T-helper 2 cell treated with Interferon-gamma antibody and Interleukin-4, amounts not matched to agents 5 μg/mL and 100 μg/mL, for 36 hours (primary cell): ENCODE results near the gene AZIN2.
"Not testable (repeated sequence)": the region's sequence is repeated elsewhere in the genome, so short reads cannot be mapped to it uniquely, and the experiment has no call there.

Source experiments
- DNase-seq: peaks from one replicate; pipeline ENCODE4 v3.0.0; 2021; ENCODE audit warnings: low spot score
- H3K27ac Mint-ChIP-seq: one replicate; pipeline ENCODE4 v1.8.0; 2021; ENCODE audit warnings: mild to moderate bottlenecking, mixed read lengths
- H3K27me3 Mint-ChIP-seq: one replicate; pipeline ENCODE4 v1.8.0; 2021; ENCODE audit warnings: low read depth, mixed read lengths
- H3K36me3 Mint-ChIP-seq: one replicate; pipeline ENCODE4 v1.8.0; 2021; ENCODE audit warnings: low read depth, mixed read lengths
- H3K4me1 Mint-ChIP-seq: one replicate; pipeline ENCODE4 v1.8.0; 2021; ENCODE audit warnings: low read depth, mixed read lengths
- H3K4me3 Mint-ChIP-seq: one replicate; pipeline ENCODE4 v1.8.0; 2022; ENCODE audit warnings: mild to moderate bottlenecking, moderate library complexity, mixed read lengths
- H3K9me3 Mint-ChIP-seq: one replicate; pipeline ENCODE4 v1.8.0; 2021; ENCODE audit warnings: mixed read lengths

The AZIN2 gene

DNA sequence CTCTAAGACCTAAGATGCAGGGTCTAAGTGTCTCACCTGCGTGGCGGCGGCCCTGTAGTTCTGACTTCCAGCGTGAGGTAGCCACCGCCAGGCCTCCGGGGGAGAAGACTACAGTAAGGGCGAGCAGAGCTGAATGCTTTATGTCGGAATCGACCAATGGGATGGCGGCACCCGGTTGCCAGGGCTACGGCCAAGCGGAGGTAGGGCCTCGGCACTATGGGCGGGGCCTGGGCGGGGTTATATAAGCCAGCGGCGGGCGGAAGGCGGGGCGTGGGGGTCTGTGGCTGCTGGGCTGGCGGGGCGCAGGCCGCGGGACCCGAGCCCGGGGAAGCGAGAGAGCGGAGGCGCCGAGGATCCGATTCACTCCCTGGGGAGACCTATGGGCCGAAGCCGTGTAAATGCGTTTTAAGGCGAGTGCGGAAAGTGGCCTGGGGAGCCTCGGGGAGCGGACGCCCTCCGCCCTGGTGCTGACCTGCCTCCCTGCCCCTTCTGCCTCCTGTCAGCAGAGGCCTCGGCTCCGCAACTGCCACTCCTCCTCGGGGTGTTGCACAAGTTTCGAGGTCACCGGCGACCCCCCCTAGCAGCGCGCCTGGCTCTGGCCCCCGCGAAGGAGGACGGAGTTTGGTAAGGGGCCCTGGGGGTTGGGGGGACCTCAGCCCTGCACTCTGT is at the start of gene AZIN2:
AZIN2 (plus strand) TSS at position 269 of the 669 bp plus-strand sequence. CDS start 1,097 bp downstream, outside the sequence.
- peak; percentile 93 for DNase-seq
- H3K36me3 Mint-ChIP-seq, result no peaks in the 10 kb centered on the region
- no peak within 1 kb of the TSS for H3K27ac Mint-ChIP-seq
- no peaks in the 10 kb centered on the region for H3K9me3 Mint-ChIP-seq
- H3K27me3 Mint-ChIP-seq, result peaks cover 30% of the 10 kb centered on the region
- H3K4me3 Mint-ChIP-seq, result peak within 1 kb of the TSS; percentile 76
- peaks cover 20% of the 10 kb centered on the region for H3K4me1 Mint-ChIP-seq

DNA sequence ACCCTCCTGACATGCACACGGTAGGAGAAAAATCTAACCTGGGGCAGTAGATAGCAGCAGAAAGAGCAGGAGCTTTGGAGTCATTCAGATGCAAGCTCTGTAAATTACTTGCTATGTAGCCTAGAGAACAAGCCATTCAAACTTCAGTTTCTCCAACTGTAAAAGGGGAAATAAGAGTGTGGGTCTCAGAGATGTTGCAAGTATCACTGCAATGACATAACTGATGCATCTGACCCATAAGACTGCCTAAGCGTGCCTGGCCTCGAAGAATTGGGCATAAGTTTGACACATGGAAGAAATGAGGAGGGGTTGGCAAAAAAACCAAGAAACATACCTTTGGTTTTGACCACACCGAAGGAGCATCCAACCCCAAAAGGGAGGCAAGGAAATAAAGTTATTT is 49.4 kb upstream of the AZIN2 start:
- peaks cover 47% of the 10 kb centered on the region for H3K4me1 Mint-ChIP-seq
- peaks cover 52% of the 10 kb centered on the region for H3K36me3 Mint-ChIP-seq

DNA sequence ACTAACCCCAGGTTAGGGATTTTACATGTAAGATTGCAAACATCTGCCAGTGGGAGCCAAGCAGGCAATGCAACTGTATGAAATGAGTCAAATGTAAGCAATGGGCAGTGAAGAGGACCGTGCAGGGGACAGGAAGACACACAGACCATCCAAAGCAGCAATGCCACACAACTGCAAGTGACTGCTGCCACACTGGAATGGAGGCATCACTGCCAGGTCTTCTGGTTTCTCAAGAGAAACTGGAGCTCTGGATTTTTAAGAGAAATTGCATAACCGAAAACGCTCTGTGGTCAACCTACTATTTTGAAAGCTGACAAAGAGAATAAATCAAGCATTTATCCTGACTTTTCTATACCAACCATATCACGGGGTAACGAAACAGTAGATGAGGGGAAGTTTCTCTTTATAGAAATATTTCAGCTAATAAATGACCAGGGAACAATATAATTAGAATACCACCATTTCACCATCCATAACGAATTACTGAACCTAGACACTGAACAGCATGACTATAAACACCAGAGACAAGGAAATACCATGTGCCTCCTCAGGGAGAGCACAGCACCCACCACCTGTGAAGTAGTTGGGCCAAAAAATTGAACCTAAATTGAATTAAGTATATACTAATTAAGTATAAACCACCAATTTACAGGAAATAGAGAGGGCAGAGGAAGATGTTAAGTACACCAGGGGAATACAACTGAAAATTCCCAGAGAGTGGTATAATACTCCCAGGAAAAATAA is 48.7 kb upstream of the AZIN2 start:
- peaks cover 50% of the 10 kb centered on the region for H3K4me1 Mint-ChIP-seq
- no peak for DNase-seq
- H3K27ac Mint-ChIP-seq, result no peak overlapping the region
- no peak overlapping the region for H3K4me3 Mint-ChIP-seq
- H3K27me3 Mint-ChIP-seq, result no peaks in the 10 kb centered on the region
- peaks cover 54% of the 10 kb centered on the region for H3K36me3 Mint-ChIP-seq
- peaks cover 3% of the 10 kb centered on the region for H3K9me3 Mint-ChIP-seq

More for the DNA sequence above, 49.4 kb upstream of the AZIN2 start:
- Mint-ChIP-seq H3K27me3 (no peaks in the 10 kb centered on the region), H3K27ac (no peak overlapping the region), H3K4me3 (no peak overlapping the region), H3K9me3 (no peaks in the 10 kb centered on the region)
- DNase-seq, result no peak

DNA sequence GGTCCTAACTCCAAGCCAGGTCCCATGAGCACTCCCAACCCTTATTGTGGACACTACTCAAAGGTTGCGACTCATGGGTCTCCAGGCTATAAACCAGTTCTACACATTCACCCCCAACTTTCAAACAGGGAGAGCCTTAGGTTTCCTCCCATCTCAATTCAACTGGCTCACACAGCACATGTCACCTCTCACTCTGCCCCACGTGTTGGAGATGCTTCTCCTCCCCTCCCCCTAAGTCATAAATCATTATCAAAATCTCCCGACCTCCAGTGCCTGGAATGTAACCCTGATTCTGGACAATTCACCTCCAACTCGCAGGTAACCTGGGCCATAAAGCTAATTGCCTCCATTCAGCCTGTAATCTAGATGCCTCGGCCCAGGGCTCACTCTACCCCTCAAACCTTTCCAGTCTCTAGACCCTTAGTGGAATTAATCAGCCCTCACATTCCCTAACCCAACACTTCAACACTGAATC is 44.9 kb upstream of the AZIN2 start:
- H3K4me1 Mint-ChIP-seq, result peaks cover 35% of the 10 kb centered on the region
- H3K27me3 Mint-ChIP-seq, result no peaks in the 10 kb centered on the region
- H3K27ac Mint-ChIP-seq, result peak overlapping the region; percentile 91
- peaks cover 3% of the 10 kb centered on the region for H3K9me3 Mint-ChIP-seq
- peak; percentile 13 for DNase-seq
- H3K4me3 Mint-ChIP-seq, result peak overlapping the region; percentile 86
- peaks cover 28% of the 10 kb centered on the region for H3K36me3 Mint-ChIP-seq

DNA sequence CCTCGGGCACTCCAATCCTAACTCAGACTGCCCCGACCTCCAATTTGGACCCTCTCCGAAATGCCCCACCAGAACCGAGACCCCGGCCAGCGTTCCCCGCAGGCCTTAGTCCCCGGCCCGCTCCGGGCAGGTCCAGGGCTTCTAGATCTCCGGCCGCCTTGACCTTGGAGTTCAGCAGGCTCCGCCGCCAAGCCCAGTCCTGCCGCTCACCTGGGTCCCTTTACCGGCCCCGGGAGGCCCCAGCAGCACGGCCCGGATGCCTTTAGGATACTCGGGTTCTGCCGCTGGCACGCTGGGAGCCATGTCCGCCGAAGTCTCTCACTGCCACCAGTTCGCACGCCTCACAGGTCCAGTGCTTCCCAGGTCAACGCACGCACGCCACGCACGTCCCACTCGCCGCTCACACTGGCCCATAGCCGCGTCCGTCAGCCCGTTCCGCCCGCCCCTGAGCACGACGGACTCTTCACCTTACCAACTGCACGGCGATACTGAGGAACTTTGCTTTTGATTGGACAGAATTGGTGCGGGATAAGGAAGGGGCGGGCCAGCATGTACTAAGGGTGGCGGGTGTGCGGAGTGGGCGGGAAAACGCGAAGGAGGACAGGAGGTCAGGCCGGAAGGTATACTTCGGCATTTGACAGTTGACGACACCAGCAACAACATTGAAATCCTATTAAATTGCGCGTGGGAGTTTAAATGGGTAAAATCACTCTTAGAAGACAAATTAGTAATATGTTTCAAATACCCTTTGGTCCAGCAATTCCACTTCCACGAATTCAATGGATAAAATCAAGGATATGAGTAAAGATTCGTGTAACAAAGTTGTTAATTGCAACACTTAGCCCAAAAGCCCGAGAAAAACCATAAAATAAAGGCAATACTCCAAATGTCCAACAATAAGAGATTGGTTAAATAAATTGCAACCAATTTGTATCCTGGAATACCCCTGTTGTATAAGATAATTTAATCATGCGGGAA is 44.1 kb upstream of the AZIN2 start, which contains the start of gene AK2:
AK2 (minus strand) TSS at position 358 of the 978 bp plus-strand sequence; CDS start at position 303, 55 bp downstream.
- peaks cover 22% of the 10 kb centered on the region for H3K36me3 Mint-ChIP-seq
- H3K4me3 Mint-ChIP-seq, result peak within 1 kb of the TSS; percentile 86
- peaks cover 28% of the 10 kb centered on the region for H3K4me1 Mint-ChIP-seq
- DNase-seq, result peak; percentile 96
- H3K27me3 Mint-ChIP-seq, result no peaks in the 10 kb centered on the region
- H3K27ac Mint-ChIP-seq, result peak within 1 kb of the TSS; percentile 91
- peaks cover 3% of the 10 kb centered on the region for H3K9me3 Mint-ChIP-seq

DNA sequence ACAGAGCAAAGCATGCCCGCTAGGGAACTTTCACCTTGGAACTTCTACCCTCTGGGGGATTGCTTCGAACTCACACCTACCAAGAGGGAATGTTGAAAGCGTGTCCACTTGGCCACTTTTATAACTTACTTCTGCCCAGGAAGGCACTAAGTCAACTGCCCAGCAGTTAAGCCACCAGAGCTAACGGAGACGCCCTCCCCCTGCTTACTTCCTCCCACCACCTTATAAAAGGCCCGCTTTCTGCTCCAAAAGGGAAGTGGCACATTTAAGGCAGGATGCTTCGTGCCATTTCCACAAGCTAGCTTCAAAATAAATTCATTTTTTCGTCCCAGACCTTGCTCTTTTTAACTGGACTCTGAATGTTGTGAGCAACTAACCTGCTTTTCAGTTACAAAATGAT is 41.1 kb upstream of the AZIN2 start:
- Mint-ChIP-seq H3K27ac (no peak overlapping the region), H3K27me3 (no peaks in the 10 kb centered on the region), H3K9me3 (peaks cover 3% of the 10 kb centered on the region), H3K4me1 (peaks cover 17% of the 10 kb centered on the region), H3K36me3 (peaks cover 11% of the 10 kb centered on the region), H3K4me3 (no peak overlapping the region)
- no peak for DNase-seq

DNA sequence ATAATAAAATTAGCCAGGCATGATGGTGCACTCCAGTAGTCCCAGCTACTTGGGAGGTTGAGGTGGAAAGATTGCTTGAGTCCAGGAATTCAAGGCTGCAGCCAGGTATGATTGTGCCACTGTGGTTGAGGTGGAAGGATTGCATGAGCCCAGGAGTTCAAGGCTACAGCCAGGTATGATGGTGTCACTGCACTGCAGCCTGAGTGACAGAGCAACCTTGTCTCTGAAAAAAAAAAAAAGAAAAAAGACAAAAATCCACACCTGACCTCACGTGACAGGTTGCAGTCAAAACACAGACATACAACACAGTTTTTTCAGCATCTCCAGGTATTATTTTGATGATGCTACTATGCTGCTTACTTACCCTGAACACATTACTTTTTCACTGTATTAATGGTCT is 39.9 kb upstream of the AZIN2 start:
- Mint-ChIP-seq H3K27ac (no peak overlapping the region), H3K9me3 (peaks cover 3% of the 10 kb centered on the region), H3K4me1 (peaks cover 18% of the 10 kb centered on the region)

DNA sequence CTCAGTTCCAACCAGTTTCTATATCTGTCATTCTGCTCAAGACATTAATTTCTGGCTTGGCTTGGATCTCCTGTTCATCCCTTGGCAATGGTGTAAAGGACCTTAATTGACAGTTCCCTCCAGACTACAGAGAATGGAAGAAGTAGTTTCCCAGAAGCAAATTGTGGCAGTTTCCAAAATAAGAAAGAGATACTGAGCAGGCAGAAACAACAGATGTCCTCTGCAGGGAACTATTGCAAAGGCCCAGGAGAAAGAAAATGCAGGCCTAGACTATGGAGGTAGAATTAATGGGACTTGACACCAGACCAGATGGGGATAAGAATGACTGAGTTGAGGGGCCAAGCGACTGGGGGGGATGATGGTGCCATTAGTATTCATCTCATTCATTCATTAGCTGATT is 38.1 kb upstream of the AZIN2 start:
- Mint-ChIP-seq H3K4me3 (no peak overlapping the region), H3K9me3 (no peaks in the 10 kb centered on the region), H3K27me3 (no peaks in the 10 kb centered on the region), H3K4me1 (peaks cover 17% of the 10 kb centered on the region), H3K27ac (no peak overlapping the region), H3K36me3 (no peaks in the 10 kb centered on the region)
- no peak for DNase-seq

More for the DNA sequence above, 39.9 kb upstream of the AZIN2 start:
- DNase-seq, result no peak
- no peak overlapping the region for H3K4me3 Mint-ChIP-seq
- no peaks in the 10 kb centered on the region for H3K27me3 Mint-ChIP-seq
- H3K36me3 Mint-ChIP-seq, result peaks cover 7% of the 10 kb centered on the region

DNA sequence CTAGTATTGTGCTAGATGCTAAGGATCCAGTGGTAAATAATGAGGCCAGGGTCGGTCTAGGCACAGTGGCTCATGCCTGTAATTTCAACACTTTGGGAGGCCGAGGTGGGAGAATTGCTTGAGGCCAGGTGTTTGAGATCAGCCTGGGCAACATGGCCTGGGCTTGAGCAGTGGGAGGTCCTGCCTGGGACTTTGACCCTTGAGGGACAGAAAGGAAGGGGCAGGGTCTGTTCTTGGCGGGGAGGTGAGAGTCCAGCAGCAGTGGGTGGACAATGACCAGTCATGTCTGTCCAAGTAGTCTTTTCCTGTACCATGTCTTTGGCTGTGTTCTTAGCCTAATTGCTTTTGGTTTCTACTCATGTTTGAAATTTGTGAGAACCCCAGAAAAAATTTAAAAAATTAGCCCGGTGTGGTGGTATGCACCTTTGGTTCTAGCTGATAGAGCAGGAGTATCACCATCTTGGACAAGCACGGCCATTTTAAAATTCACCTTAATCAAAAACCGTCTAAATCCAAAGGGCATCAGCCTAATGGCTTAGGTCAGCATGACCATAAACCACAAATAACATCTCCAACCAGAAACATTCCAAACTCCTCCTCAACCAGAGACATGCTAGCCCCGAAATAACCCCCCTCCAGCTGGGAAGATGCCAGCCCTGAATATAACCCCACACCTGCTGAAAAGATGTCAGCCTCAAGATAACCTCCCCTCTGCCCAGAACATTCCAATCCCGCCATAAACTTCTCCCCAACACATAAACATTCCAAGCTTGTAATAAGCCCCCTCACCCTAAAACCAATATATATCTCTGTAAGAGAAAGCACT is 37.5 kb upstream of the AZIN2 start:
- H3K4me3 Mint-ChIP-seq, result no peak overlapping the region
- H3K4me1 Mint-ChIP-seq, result peaks cover 17% of the 10 kb centered on the region
- H3K27ac Mint-ChIP-seq, result no peak overlapping the region
- no peaks in the 10 kb centered on the region for H3K27me3 Mint-ChIP-seq
- no peaks in the 10 kb centered on the region for H3K9me3 Mint-ChIP-seq
- H3K36me3 Mint-ChIP-seq, result no peaks in the 10 kb centered on the region
- no peak for DNase-seq

DNA sequence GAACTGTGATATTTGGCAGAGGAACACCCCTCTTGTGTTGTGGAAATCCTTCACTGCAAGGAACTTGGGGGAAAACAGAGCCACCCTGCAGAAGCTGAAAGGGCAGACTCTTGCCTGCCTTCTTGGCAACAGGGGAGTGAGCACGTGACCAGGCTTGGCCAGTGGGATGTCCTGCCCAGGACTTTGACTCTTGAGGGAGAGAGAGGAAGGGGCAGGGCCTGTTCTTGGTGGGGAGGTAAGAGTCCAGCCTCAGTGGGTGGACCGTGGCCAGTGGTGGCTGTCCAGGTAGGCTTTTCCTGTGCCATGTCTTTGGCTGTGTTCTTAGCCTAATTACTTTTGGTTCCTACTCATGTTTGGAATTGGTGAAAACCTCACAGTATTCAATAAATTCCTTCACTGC is 35.7 kb upstream of the AZIN2 start:
- no peaks in the 10 kb centered on the region for H3K36me3 Mint-ChIP-seq
- no peaks in the 10 kb centered on the region for H3K9me3 Mint-ChIP-seq
- H3K4me3 Mint-ChIP-seq, result peak overlapping the region; percentile 30
- DNase-seq, result no peak
- peaks cover 21% of the 10 kb centered on the region for H3K4me1 Mint-ChIP-seq
- no peaks in the 10 kb centered on the region for H3K27me3 Mint-ChIP-seq
- no peak overlapping the region for H3K27ac Mint-ChIP-seq

DNA sequence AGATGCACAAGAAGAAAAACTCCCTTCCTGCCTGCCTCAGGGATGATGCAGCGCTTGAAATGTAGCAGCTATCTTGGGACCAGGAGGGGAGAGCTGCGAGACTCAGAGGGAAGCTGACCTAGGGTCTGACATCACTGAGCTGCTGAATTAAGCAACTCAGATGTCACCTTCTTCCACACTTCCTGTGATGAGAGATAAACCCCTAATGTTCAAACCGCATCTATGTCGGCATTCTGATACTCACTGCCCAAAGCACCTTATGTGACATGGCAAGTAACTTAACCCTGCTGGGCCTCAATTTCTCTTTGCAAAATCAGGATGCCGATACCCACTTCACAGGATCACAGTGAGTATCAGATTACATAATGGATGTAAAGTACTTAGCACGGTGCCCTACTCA is 35.1 kb upstream of the AZIN2 start:
- peak overlapping the region; percentile 30 for H3K4me3 Mint-ChIP-seq
- DNase-seq, result no peak
- H3K4me1 Mint-ChIP-seq, result peaks cover 26% of the 10 kb centered on the region
- no peaks in the 10 kb centered on the region for H3K27me3 Mint-ChIP-seq
- H3K36me3 Mint-ChIP-seq, result no peaks in the 10 kb centered on the region
- H3K27ac Mint-ChIP-seq, result peak overlapping the region; percentile 36
- H3K9me3 Mint-ChIP-seq, result no peaks in the 10 kb centered on the region

DNA sequence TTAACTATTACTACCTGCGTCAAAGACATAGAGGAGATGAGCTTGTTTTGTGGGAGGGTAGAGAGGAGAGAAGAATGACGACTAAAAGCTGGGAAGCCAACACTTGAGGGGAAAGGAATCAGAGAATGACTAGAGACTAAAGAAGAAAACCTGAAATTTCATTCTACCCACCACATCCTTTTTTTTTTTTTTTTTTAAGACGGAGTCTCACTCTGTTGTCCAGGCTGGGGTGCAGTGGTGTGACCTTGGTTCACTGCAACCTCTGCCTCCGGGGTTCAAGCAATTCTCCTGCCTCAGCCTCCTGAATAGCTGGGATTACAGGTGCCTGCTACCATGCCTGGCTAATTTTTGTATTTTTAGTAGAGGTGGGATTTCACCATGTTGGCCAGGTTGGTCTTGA is 34.7 kb upstream of the AZIN2 start:
- not testable (repeated sequence) for H3K9me3 Mint-ChIP-seq, H3K36me3 Mint-ChIP-seq, DNase-seq, H3K27me3 Mint-ChIP-seq, H3K4me3 Mint-ChIP-seq
- Mint-ChIP-seq H3K27ac (peak overlapping the region; percentile 36), H3K4me1 (peaks cover 26% of the 10 kb centered on the region)

DNA sequence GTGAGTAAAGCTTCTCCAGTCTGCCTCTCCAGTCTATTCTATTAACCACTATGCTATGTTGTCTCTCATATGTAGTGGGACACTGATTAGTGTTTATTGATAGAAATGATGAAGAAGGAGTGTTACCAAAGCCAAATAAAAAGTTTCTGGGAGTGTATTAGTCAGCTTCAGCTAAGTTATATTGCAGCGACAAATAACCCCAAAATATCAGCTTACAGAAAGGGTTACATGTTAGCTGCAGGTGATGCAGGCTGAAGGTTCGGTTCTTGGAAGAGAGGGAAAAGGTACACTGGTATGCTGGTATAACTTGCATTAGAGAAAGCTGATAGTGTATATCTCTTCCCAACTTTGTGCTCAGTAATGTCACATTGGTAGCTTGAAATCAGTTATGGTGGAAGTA is 33.7 kb upstream of the AZIN2 start:
- H3K9me3 Mint-ChIP-seq, result no peaks in the 10 kb centered on the region
- DNase-seq, result no peak
- no peak overlapping the region for H3K4me3 Mint-ChIP-seq
- no peak overlapping the region for H3K27ac Mint-ChIP-seq
- H3K36me3 Mint-ChIP-seq, result no peaks in the 10 kb centered on the region
- H3K4me1 Mint-ChIP-seq, result peaks cover 26% of the 10 kb centered on the region
- H3K27me3 Mint-ChIP-seq, result no peaks in the 10 kb centered on the region
